ENCODE results near the gene AQP1. TPM values are rescaled to one million over a fixed set of nuclear protein-coding genes. Genes with fewer than 3 reads are reported as not detected.

AQP1 gene
- total and polyA plus RNA-seq, 2 of the 8 experiments (the other 6 are each of a cell fraction or from before 2014, with no cell fraction given) = 0.18 to 0.19 TPM

DNA sequence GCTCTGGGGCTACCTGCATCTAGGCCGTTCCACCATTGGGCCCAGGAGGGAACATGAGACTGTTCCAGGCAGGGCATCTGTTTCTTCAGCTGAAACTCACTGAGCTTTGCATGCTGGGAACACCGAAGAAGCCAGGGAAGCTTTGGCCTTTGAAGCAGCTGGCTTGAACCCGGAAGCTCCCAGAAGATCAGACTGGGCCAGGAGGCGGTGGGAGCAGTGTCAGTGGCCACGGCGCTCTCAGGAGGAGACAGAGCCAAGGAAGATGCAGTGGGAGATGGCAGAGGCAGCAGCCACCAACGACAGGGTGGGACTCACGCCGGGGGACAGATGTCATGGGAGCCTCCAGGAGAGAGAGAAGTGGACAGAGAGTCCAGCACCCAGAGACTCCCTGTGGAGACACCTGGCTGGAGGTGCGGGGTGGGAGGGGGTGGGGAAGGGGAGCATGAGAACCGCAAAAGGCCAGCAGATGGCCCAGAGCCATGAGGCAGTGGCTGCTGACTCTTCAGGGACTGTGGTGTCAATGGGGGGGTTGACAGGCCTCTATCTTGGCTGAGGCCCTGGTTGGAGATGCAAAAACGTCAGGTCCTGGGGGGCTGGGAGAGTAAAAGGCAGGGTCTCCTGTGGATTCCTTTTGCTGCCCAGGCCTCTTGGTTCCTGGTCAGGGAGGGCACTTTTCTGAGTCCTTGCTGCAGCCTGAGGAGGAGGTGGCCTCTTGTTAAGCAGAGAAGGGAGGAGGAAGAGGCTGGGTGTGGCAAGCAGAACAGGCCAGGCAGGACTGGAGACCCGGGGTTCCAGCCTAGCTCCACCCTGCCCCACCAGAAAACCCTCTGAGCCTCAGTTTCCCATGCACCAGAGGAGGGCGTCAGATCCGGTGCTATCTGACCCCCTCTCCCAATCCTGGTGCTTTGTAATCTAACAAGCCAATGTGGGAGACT is 6.3 kb upstream of the AQP1 start (continued):
- TF ChIP-seq TAF7 (optimal IDR thresholded peaks at IDR 0.05; ENCODE audit: borderline replicate concordance, low read depth, low read length) = no peak
